ENCODE results near the gene ANKRD24. TPM values are rescaled to one million over a fixed set of nuclear protein-coding genes. Genes with fewer than 3 reads are reported as not detected.
"Not testable (repeated sequence)": the region's sequence is repeated elsewhere in the genome, so short reads cannot be mapped to it uniquely, and the experiment has no call there.

ANKRD24 gene
- total RNA-seq, 1 donor from 2014 or later, result 1.4 TPM

GRCh38 chr19:4197625-4198466 is 15.4 kb downstream of the ANKRD24 start:
- DNase-seq (ENCODE audit: low spot score), result no peak

GRCh38 chr19:4198467-4199126 is 16.1 kb downstream of the ANKRD24 start:
- DNase-seq (ENCODE audit: low spot score), result no peak

- no peak for DNase-seq (ENCODE audit: low spot score)
These were observed 17.3 kb downstream of the ANKRD24 start for GRCh38 chr19:4199699-4200293.

GRCh38 chr19:4200940-4201542 is 18.6 kb downstream of the ANKRD24 start:
- DNase-seq (ENCODE audit: low spot score), result no peak

GRCh38 chr19:4201798-4202197 is 19.3 kb downstream of the ANKRD24 start:
- DNase-seq (ENCODE audit: low spot score), result no peak

GRCh38 chr19:4206818-4207484 is 24.5 kb downstream of the ANKRD24 start:
- DNase-seq (ENCODE audit: low spot score), result no peak

GRCh38 chr19:4208385-4209094 is 26.1 kb downstream of the ANKRD24 start:
- DNase-seq (ENCODE audit: low spot score), result no peak

- no peak for DNase-seq (ENCODE audit: low spot score)
These were observed 27.8 kb downstream of the ANKRD24 start for GRCh38 chr19:4210166-4210731.

- DNase-seq (ENCODE audit: low spot score), result no peak
These were observed 30.6 kb downstream of the ANKRD24 start for GRCh38 chr19:4213116-4213515.

GRCh38 chr19:4215807-4216206 is 33.3 kb downstream of the ANKRD24 start:
- DNase-seq (ENCODE audit: low spot score), result no peak

- no peak for DNase-seq (ENCODE audit: low spot score)
These were observed 34.4 kb downstream of the ANKRD24 start for GRCh38 chr19:4216846-4217245.

GRCh38 chr19:4217429-4218264 is 35.2 kb downstream of the ANKRD24 start:
- DNase-seq (ENCODE audit: low spot score), result no peak

- DNase-seq (ENCODE audit: low spot score), result not testable (repeated sequence)
These were observed 36.0 kb downstream of the ANKRD24 start for GRCh38 chr19:4218523-4218922.

GRCh38 chr19:4220188-4220587 is 37.7 kb downstream of the ANKRD24 start:
- DNase-seq (ENCODE audit: low spot score), result no peak

GRCh38 chr19:4224470-4224869 is 42.0 kb downstream of the ANKRD24 start:
- DNase-seq (ENCODE audit: low spot score), result no peak

- no peak for DNase-seq (ENCODE audit: low spot score)
These were observed 43.4 kb downstream of the ANKRD24 start for GRCh38 chr19:4225885-4226284.

- no peak for DNase-seq (ENCODE audit: low spot score)
These were observed 45.3 kb downstream of the ANKRD24 start for GRCh38 chr19:4227771-4228170.

GRCh38 chr19:4228765-4229178 is 46.3 kb downstream of the ANKRD24 start:
- no peak for DNase-seq (ENCODE audit: low spot score)

GRCh38 chr19:4229179-4229931 is 46.9 kb downstream of the ANKRD24 start, which contains the start of gene EBI3:
Gene EBI3 (plus strand): TSS chr19:4229523. CDS start chr19:4229551, 28 bp downstream.
- DNase-seq (ENCODE audit: low spot score), result no peak

Measured in mesenteric fat pad (tissue), 1 donor.